IMR-90 (cell line): ENCODE data around the gene CRYBG2.

Experiments used
- CEBPB ChIP-seq: IDR thresholded peaks from 2 replicates; pipeline ENCODE4 v1.6.1; 2012; ENCODE audit warnings: low read depth, low read length, improper control_type of control experiment
- FOS ChIP-seq: fragments of 150-350 bp; IDR thresholded peaks from 2 replicates; pipeline ENCODE4 v1.6.1; 2016; ENCODE audit warnings: low read depth, low read length
- MAFK ChIP-seq: IDR thresholded peaks from 2 replicates; pipeline ENCODE4 v1.6.1; 2012; ENCODE audit warnings: low read depth, low read length, improper control_type of control experiment
- MAZ ChIP-seq: IDR thresholded peaks from 2 replicates; pipeline ENCODE4 v1.6.1; 2012; ENCODE audit warnings: low read depth, mild to moderate bottlenecking, low read length, improper control_type of control experiment, moderate library complexity, borderline replicate concordance
- MXI1 ChIP-seq: IDR thresholded peaks from 2 replicates; pipeline ENCODE4 v1.6.1; 2012; ENCODE audit warnings: low read depth, mild to moderate bottlenecking, low read length, moderate library complexity, borderline replicate concordance
- POLR2A ChIP-seq: IDR thresholded peaks from 2 replicates; pipeline ENCODE4 v1.6.1; 2012; ENCODE audit warnings: mild to moderate bottlenecking, low read depth, low read length
- RAD21 ChIP-seq: IDR thresholded peaks from 2 replicates; pipeline ENCODE4 v1.6.1; 2012; ENCODE audit warnings: low read length, improper control_type of control experiment
- RFX5 ChIP-seq: IDR thresholded peaks from 2 replicates; pipeline ENCODE4 v1.8.0; 2012; ENCODE audit warnings: low read depth, mild to moderate bottlenecking, low read length, moderate library complexity
- TF ChIP-seq, protein P1 (sequence below): conservative IDR thresholded peaks from 2 replicates; pipeline ENCODE4 v1.5.1; 2012; ENCODE audit warnings: mild to moderate bottlenecking, low read depth, low read length, improper control_type of control experiment

DNA sequence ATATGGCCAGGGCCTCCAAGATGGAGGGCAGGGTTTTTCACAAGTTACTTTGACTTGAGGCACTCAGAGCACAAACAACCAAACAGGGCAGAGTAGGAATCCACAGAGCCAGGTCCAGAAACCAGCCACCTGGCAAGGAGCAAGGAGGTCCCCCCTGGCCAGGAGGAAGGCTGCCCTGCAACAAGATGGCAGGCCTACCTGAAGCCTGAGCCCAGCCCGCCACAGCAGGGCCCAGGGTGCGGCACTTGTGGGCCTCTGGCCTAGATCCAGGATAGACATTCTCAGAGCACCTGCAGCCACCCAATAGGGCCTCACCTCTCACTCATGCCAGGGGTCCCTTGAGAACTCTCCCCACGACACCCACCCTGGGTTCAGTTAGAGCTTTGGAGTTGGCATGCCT, 62.5 kb downstream of the CRYBG2 start:
- TF ChIP-seq, protein P1, sequence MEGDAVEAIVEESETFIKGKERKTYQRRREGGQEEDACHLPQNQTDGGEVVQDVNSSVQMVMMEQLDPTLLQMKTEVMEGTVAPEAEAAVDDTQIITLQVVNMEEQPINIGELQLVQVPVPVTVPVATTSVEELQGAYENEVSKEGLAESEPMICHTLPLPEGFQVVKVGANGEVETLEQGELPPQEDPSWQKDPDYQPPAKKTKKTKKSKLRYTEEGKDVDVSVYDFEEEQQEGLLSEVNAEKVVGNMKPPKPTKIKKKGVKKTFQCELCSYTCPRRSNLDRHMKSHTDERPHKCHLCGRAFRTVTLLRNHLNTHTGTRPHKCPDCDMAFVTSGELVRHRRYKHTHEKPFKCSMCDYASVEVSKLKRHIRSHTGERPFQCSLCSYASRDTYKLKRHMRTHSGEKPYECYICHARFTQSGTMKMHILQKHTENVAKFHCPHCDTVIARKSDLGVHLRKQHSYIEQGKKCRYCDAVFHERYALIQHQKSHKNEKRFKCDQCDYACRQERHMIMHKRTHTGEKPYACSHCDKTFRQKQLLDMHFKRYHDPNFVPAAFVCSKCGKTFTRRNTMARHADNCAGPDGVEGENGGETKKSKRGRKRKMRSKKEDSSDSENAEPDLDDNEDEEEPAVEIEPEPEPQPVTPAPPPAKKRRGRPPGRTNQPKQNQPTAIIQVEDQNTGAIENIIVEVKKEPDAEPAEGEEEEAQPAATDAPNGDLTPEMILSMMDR: no peak
- TF ChIP-seq MXI1 (no peak), POLR2A (no peak), MAFK (no peak), FOS (no peak), CEBPB (no peak), RAD21 (no peak), MAZ (no peak), RFX5 (no peak)
